ENCODE data around the gene FRMD5. TPM values are rescaled to one million over a fixed set of nuclear protein-coding genes. Genes with fewer than 3 reads are reported as not detected.

FRMD5 gene
- polyA plus RNA-seq, 2 of the 4 experiments (the other 2 are of a cell fraction) = 2.5 to 3.6 TPM

DNA sequence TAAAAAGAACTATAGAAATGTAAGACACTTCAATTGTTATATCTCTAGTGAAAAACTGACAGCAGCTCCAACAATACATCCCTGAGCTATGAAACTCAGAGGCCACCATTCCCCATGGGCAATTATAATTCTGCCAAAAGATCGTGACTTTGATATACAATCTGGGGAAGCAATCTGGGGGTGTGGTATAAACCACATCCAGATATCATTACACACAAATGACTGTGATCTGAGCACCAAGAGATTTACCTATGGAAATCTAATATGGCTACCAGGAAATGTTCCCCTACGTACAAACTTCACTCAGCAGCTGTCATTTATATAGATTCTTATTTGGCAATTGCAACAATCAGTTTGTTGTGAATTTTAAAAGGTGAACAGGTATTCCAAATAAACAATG lies 110.3 kb downstream of the FRMD5 start:
- TF ChIP-seq JUN (IDR thresholded peaks at IDR 0.05) (no peak), JUNB (IDR thresholded peaks at IDR 0.05) (no peak), SREBF2 (IDR thresholded peaks at IDR 0.05) (no peak), HOXA7 (CRISPR knock-in tag; IDR thresholded peaks at IDR 0.05) (no peak)
- no peak for ATAC-seq
- peaks cover 38% of the 10 kb centered on the region for H3K4me1 ChIP-seq
- DNase-seq (ENCODE audit: low read depth in 1 of 2, low spot score in 1 of 2) = no peak
- H3K9me3 ChIP-seq = peaks cover under 1% of the 10 kb centered on the region; the same call in 1 of the 3 replicates
- FAIRE-seq = no peak
- POLR2A ChIA-PET = no interaction called here
- H3K4me3 ChIP-seq = no peak overlapping the region
- CTCF ChIA-PET = interaction anchor here (0.7 to 1.8 kb wide), 6 partner anchors 9 to 182 kb away, joined by 3 to 5 read pairs (median 3); no protein-coding TSS in a partner anchor
- 0 out of 6 replicates have a peak overlapping the region, but pooled peaks of 1 of the 2 experiments have one; percentile 24 for H3K27ac ChIP-seq
- H3K4me2 ChIP-seq = no peak overlapping the region
- 94% methylated on average over 2 of the region's 2 CpGs for WGBS (ENCODE audit: missing lambda C conversion rate)

DNA sequence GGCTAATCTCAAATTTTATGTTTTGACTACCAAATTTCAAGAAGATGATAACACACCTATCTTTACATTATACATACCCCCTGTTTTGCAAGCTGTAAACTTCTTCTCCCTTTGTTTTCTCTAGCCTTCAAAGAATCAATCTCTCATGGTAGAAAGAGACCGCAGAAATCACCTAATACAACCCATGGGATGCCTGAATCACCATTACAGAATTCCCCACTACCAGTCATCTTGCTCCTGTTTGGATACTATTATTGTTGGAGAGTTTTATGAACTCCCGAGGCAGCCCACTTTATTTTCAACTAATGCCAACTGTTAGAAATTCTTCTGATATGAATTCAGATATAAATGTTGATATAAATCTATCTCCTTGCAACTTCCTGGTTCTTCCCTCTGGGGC lies 110.9 kb downstream of the FRMD5 start:
- no peak overlapping the region for H3K4me3 ChIP-seq
- TF ChIP-seq ZFP36 (IDR thresholded peaks at IDR 0.05; ENCODE audit: borderline replicate concordance, partially characterized antibody) (no peak), MAFK (IDR thresholded peaks at IDR 0.05; ENCODE audit: partially characterized antibody) (no peak), CBX2 (IDR thresholded peaks at IDR 0.05; ENCODE audit: borderline replicate concordance, low read depth) (no peak), ZNF302 (CRISPR knock-in tag; IDR thresholded peaks at IDR 0.05) (no peak), FOSB (CRISPR knock-in tag; IDR thresholded peaks at IDR 0.05) (no peak), GATA3 (IDR thresholded peaks at IDR 0.05; ENCODE audit: borderline replicate concordance) (no peak), POLR2A (IDR thresholded peaks at IDR 0.05; ENCODE audit: low read length) (no peak), SMC3 (IDR thresholded peaks at IDR 0.05) (no peak), HDAC2 (IDR thresholded peaks at IDR 0.05) (no peak), CEBPB (IDR thresholded peaks at IDR 0.05) (no peak)
- TF ChIP-seq, protein P1, sequence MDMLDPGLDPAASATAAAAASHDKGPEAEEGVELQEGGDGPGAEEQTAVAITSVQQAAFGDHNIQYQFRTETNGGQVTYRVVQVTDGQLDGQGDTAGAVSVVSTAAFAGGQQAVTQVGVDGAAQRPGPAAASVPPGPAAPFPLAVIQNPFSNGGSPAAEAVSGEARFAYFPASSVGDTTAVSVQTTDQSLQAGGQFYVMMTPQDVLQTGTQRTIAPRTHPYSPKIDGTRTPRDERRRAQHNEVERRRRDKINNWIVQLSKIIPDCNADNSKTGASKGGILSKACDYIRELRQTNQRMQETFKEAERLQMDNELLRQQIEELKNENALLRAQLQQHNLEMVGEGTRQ (IDR thresholded peaks at IDR 0.05) = no peak
- peaks cover 38% of the 10 kb centered on the region for H3K4me1 ChIP-seq
- 70% methylated on average over 2 of the region's 2 CpGs for WGBS (ENCODE audit: missing lambda C conversion rate)
- FAIRE-seq = no peak
- H3K27ac ChIP-seq = peak overlapping the region in 1 of 2 experiments; percentile 30; a peak in 1 of 6 replicates
- ATAC-seq = no peak
- H3K4me2 ChIP-seq = no peak overlapping the region
- POLR2A ChIA-PET = no interaction called here
- CTCF ChIA-PET = interaction anchor here (0.7 to 1.8 kb wide), 6 partner anchors 10 to 181 kb away, joined by 3 to 5 read pairs (median 3); no protein-coding TSS in a partner anchor
- no peak for DNase-seq (ENCODE audit: low read depth in 1 of 2, low spot score in 1 of 2)
- peaks cover 6% of the 10 kb centered on the region; the same call in 1 of the 3 replicates for H3K9me3 ChIP-seq

DNA sequence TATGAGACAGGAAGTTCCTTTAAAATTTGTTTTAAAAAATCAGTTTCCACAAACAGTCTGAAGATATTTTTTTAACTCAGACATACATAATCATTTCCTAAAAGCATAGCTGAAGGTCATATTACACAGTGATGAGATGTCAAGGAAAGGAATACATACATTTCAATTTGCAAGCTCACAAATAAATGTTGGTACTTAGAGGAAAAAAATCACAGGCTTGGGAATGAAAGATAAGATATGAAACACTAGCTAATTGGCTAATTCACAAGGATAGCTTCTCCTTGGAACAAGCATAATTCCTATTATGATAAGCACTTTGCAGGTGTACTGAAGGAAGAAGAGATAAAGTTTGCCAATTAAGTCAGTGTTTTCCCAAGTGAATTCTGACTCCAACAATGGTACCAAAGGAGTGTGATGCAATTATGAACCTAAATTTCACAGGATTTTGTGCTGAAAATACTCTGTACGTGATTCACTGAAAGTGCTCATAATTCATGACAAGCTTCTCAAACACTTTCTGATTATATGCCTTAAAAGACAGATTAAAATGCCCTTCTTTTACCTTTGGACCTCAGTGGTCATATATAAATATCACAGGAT lies 112.4 kb downstream of the FRMD5 start:
- DNase-seq (ENCODE audit: low read depth in 1 of 2, low spot score in 1 of 2) = no peak
- Histone ChIP-seq H3K27ac (peak overlapping the region in 1 of 2 experiments; percentile 41; a peak in 3 of 6 replicates), H3K9me3 (peaks cover 16% of the 10 kb centered on the region; the same call in 1 of the 3 replicates), H3K4me2 (peak overlapping the region; percentile 32; the same call in 2 of the 3 replicates), H3K4me1 (peaks cover 25% of the 10 kb centered on the region; the same call in 2 of the 3 replicates), H3K4me3 (no peak overlapping the region)
- ATAC-seq = no peak
- CTCF ChIA-PET = interaction anchor here (0.9 to 1.6 kb wide), 2 partner anchors 12 to 16 kb away, joined by 3 to 6 read pairs; no protein-coding TSS in a partner anchor
- FAIRE-seq = no peak
- TF ChIP-seq, protein P2, sequence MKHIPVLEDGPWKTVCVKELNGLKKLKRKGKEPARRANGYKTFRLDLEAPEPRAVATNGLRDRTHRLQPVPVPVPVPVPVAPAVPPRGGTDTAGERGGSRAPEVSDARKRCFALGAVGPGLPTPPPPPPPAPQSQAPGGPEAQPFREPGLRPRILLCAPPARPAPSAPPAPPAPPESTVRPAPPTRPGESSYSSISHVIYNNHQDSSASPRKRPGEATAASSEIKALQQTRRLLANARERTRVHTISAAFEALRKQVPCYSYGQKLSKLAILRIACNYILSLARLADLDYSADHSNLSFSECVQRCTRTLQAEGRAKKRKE (CRISPR knock-in tag; IDR thresholded peaks at IDR 0.05; ENCODE audit: low read depth) = no peak
- TF ChIP-seq TFCP2L1 (CRISPR knock-in tag; IDR thresholded peaks at IDR 0.05) (no peak), EHMT2 (IDR thresholded peaks at IDR 0.05; ENCODE audit: low read depth) (no peak), EHF (CRISPR knock-in tag; IDR thresholded peaks at IDR 0.05) (no peak), FOSL2 (IDR thresholded peaks at IDR 0.05) (no peak), FOSL2 (CRISPR knock-in tag; IDR thresholded peaks at IDR 0.05) (no peak), HOXB13 (CRISPR knock-in tag; IDR thresholded peaks at IDR 0.05; ENCODE audit: low read depth) (no peak), JUNB (IDR thresholded peaks at IDR 0.05) (no peak), NR3C1 (IDR thresholded peaks at IDR 0.05) (no peak), CEBPB (IDR thresholded peaks at IDR 0.05) (no peak), CBX8 (IDR thresholded peaks at IDR 0.05) (no peak), RCOR1 (IDR thresholded peaks at IDR 0.05; ENCODE audit: low read depth, low read length) (no peak), SREBF2 (IDR thresholded peaks at IDR 0.05) (no peak), EP300 (IDR thresholded peaks at IDR 0.05) (no peak), KDM1A (IDR thresholded peaks at IDR 0.05; ENCODE audit: low read depth) (no peak), HOXB5 (CRISPR knock-in tag; IDR thresholded peaks at IDR 0.05) (no peak), SMC3 (IDR thresholded peaks at IDR 0.05) (no peak), RFX5 (IDR thresholded peaks at IDR 0.05) (no peak)
- TF ChIP-seq, protein P3, sequence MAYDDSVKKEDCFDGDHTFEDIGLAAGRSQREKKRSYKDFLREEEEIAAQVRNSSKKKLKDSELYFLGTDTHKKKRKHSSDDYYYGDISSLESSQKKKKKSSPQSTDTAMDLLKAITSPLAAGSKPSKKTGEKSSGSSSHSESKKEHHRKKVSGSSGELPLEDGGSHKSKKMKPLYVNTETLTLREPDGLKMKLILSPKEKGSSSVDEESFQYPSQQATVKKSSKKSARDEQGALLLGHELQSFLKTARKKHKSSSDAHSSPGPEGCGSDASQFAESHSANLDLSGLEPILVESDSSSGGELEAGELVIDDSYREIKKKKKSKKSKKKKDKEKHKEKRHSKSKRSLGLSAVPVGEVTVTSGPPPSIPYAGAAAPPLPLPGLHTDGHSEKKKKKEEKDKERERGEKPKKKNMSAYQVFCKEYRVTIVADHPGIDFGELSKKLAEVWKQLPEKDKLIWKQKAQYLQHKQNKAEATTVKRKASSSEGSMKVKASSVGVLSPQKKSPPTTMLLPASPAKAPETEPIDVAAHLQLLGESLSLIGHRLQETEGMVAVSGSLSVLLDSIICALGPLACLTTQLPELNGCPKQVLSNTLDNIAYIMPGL (CRISPR knock-in tag; IDR thresholded peaks at IDR 0.05; ENCODE audit: borderline replicate concordance) = no peak
- TF ChIP-seq, protein P1 (IDR thresholded peaks at IDR 0.05) = no peak
- TF ChIP-seq, protein P4, sequence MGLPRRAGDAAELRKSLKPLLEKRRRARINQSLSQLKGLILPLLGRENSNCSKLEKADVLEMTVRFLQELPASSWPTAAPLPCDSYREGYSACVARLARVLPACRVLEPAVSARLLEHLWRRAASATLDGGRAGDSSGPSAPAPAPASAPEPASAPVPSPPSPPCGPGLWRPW (IDR thresholded peaks at IDR 0.05) = no peak
- POLR2A ChIA-PET = no interaction called here
- 71% methylated on average over 1 of the region's 1 CpG for WGBS (ENCODE audit: missing lambda C conversion rate)
